Measurements from ENCODE around the gene PPP6R2. TPM values are rescaled to one million over a fixed set of nuclear protein-coding genes. Genes with fewer than 3 reads are reported as not detected.

The PPP6R2 gene
- total and polyA plus RNA-seq, 2 of the 4 experiments (the other 2 are of a cell fraction): 49.2 to 51.6 TPM

- H3K27ac ChIP-seq (ENCODE audit: insufficient read depth, low read length): no peak overlapping the region
- H2AK5ac ChIP-seq (ENCODE audit: low read depth, low read length): no peak overlapping the region
- H2BK120ac ChIP-seq (ENCODE audit: low read depth, low read length): no peak overlapping the region
- H3K14ac ChIP-seq (replicated peaks; ENCODE audit: low read depth, low read length): no peak overlapping the region
- H3K56ac ChIP-seq (ENCODE audit: extremely low read depth, insufficient read depth, low read length): no peak overlapping the region
- H2AFZ ChIP-seq (replicated peaks; ENCODE audit: low read length, poor library complexity): no peak overlapping the region
- dilution Hi-C loops (cut with HindIII; ENCODE audit: low sequenced_read_pairs, unreplicated experiment): no loop called here
- no peak overlapping the region for H3K4me3 ChIP-seq (ENCODE audit: insufficient read depth, low read depth, low read length)
- no TSS peak for BruUV-seq (replicated peaks)
- H3K27me3 ChIP-seq (ENCODE audit: control insufficient read depth, insufficient read depth, low read length): no peaks in the 10 kb centered on the region
- in situ Hi-C loops (cut with MboI; ENCODE audit: low sequenced_read_pairs): no loop called here
- H3K18ac ChIP-seq (ENCODE audit: low read depth, low read length): no peak overlapping the region
- H4K20me1 ChIP-seq (ENCODE audit: insufficient read depth, low read length): peaks cover 18% of the 10 kb centered on the region
- H2BK5ac ChIP-seq (ENCODE audit: low read depth, low read length, poor library complexity, severe bottlenecking): no peak overlapping the region
- H2AK9ac ChIP-seq (replicated peaks; ENCODE audit: low read depth, low read length, poor library complexity): no peak overlapping the region
- no peak overlapping the region for H3K4me2 ChIP-seq (ENCODE audit: low read depth, low read length)
- no peak for TF ChIP-seq USF2 (IDR thresholded peaks at IDR 0.05; ENCODE audit: low read depth, low read length)
- no peak for TF ChIP-seq CEBPB (IDR thresholded peaks at IDR 0.05; ENCODE audit: low read depth, low read length)
- no peak for TF ChIP-seq POLR2A (IDR thresholded peaks at IDR 0.05; ENCODE audit: low read depth, low read length)
- TF ChIP-seq RAD21 (IDR thresholded peaks at IDR 0.05; ENCODE audit: low read length): no peak
- TF ChIP-seq CTCF (conservative IDR thresholded peaks at IDR 0.05; ENCODE audit: low read depth, low read length): no peak
- no peak for TF ChIP-seq SMC3 (IDR thresholded peaks at IDR 0.05; ENCODE audit: low read depth, low read length)
- TF ChIP-seq RCOR1 (IDR thresholded peaks at IDR 0.05; ENCODE audit: insufficient replicate concordance, low read length): no peak
- no peak for TF ChIP-seq BHLHE40 (IDR thresholded peaks at IDR 0.05; ENCODE audit: low read depth, low read length)
- H4K8ac ChIP-seq (ENCODE audit: low read depth in 2 of 2, low read length in 2 of 2): no peak overlapping the region
- no peak overlapping the region for H4K5ac ChIP-seq (ENCODE audit: low read depth, low read length)
- WGBS, 2 experiments (ENCODE audit: extremely low coverage in 2 of 2, insufficient read length in 1 of 2): 93% methylated on average over 6 of the region's 14 CpGs; no CpG with 5 or more reads in 1 of the 2 experiments
- H3K9me1 ChIP-seq (ENCODE audit: insufficient read depth, low read length): no peaks in the 10 kb centered on the region; the same call in 1 of the 2 replicates
- H3K36me3 ChIP-seq (ENCODE audit: control insufficient read depth, insufficient read depth, low read length): peaks cover 66% of the 10 kb centered on the region
- ChIA-PET POLR2A (ENCODE audit: unreplicated experiment) (interaction anchor here (0.6 kb wide), 1 partner anchor 86 kb away, joined by 3 read pairs; the partner anchor contains the start of gene LMF2), CTCF (no interaction called here)
- DNase-seq (no peak), ATAC-seq (ENCODE audit: low read depth) (no peak)
- no peaks in the 10 kb centered on the region for H3K4me1 ChIP-seq (ENCODE audit: control insufficient read depth, insufficient read depth, low read length)
- no peak overlapping the region for H4K91ac ChIP-seq (ENCODE audit: insufficient read depth, low read depth, low read length)
- H3K4ac ChIP-seq (ENCODE audit: low read depth, low read length): no peak overlapping the region
- intact Hi-C loops (cut with micrococcal nuclease): no loop called here
- no peak overlapping the region for H3K9ac ChIP-seq (ENCODE audit: low read depth, low read length)
- no peak overlapping the region for H2BK15ac ChIP-seq (ENCODE audit: low read depth, low read length)
- H2BK20ac ChIP-seq (ENCODE audit: low read depth, low read length): no peak overlapping the region
- no peaks in the 10 kb centered on the region for H3K9me3 ChIP-seq (ENCODE audit: control insufficient read depth, insufficient read depth, low read length)
- no peak overlapping the region for H3K23ac ChIP-seq (ENCODE audit: low read depth, low read length)
- peaks cover 6 to 12% of the 10 kb centered on the region in 2 experiments; a peak in 3 of 4 replicates for H3K79me1 ChIP-seq (ENCODE audit: low read depth in 1 of 2, low read length in 2 of 2)
Observed at GRCh38 chr22:50422046-50422445, 78.9 kb downstream of the PPP6R2 start.
